Hepatocyte (in vitro differentiated cells): ENCODE data around the gene BICD1. TPM values are rescaled to one million over a fixed set of nuclear protein-coding genes. Genes with fewer than 3 reads are reported as not detected.

ENCODE experiments used
- DNase-seq: peaks from one replicate; pipeline ENCODE4 v3.0.0-alpha.2; 2016; ENCODE audit warnings: low spot score
- H2AFZ ChIP-seq: fragments of 200-600 bp; sonication (generic); 2 replicates; pipeline ENCODE4 v1.6.0; 2016; ENCODE audit warnings: antibody characterized with exemption, mild to moderate bottlenecking
- H3K27ac ChIP-seq: fragments of 200-600 bp; sonication (generic); 2 replicates; pipeline ENCODE4 v1.5.1; 2016; ENCODE audit warnings: mild to moderate bottlenecking
- H3K27me3 ChIP-seq: fragments of 200-600 bp; sonication (generic); 2 replicates; pipeline ENCODE4 v1.6.1; 2016
- H3K36me3 ChIP-seq: fragments of 200-600 bp; sonication (generic); replicated peaks from 2 replicates; pipeline ENCODE4 v1.5.1; 2016; ENCODE audit warnings: low read depth; ENCODE audit not compliant: insufficient read depth
- H3K4me1 ChIP-seq: fragments of 200-600 bp; sonication (generic); 2 replicates; pipeline ENCODE4 v1.5.1; 2016; ENCODE audit warnings: mild to moderate bottlenecking, moderate library complexity; ENCODE audit not compliant: insufficient read depth
- H3K4me2 ChIP-seq: fragments of 200-600 bp; sonication (generic); 2 replicates; pipeline ENCODE4 v1.6.0; 2016
- H3K4me3 ChIP-seq: fragments of 200-600 bp; sonication (generic); 2 replicates; pipeline ENCODE4 v1.5.1; 2016; ENCODE audit warnings: mild to moderate bottlenecking
- H3K79me2 ChIP-seq: fragments of 200-600 bp; sonication (generic); 2 replicates; pipeline ENCODE4 v1.6.0; 2017; ENCODE audit warnings: mild to moderate bottlenecking
- H3K9me2 ChIP-seq: fragments of 200-600 bp; sonication (generic); replicated peaks from 2 replicates; pipeline ENCODE4 v1.6.0; 2017; ENCODE audit warnings: mild to moderate bottlenecking; ENCODE audit not compliant: insufficient read depth
- H3K9me3 ChIP-seq: fragments of 200-600 bp; sonication (generic); 2 replicates; pipeline ENCODE4 v1.5.1; 2016; ENCODE audit warnings: low read depth, mild to moderate bottlenecking
- H4K20me1 ChIP-seq: fragments of 200-600 bp; sonication (generic); 2 replicates; pipeline ENCODE4 v1.6.0; 2016; ENCODE audit warnings: mild to moderate bottlenecking; ENCODE audit not compliant: insufficient read depth, poor library complexity, severe bottlenecking
- CTCF ChIP-seq: fragments of 200-600 bp; sonication (generic); IDR thresholded peaks from 2 replicates; pipeline ENCODE4 v1.5.1; 2016; ENCODE audit warnings: antibody characterized with exemption, mild to moderate bottlenecking; ENCODE audit not compliant: poor library complexity
- EZH2 ChIP-seq: fragments of 200-600 bp; sonication (generic); IDR thresholded peaks from 2 replicates; pipeline ENCODE4 v1.6.1; 2016; ENCODE audit warnings: antibody characterized with exemption, mild to moderate bottlenecking, borderline replicate concordance
- EZH2phosphoT487 ChIP-seq: fragments of 200-600 bp; sonication (generic); IDR thresholded peaks from one replicate; pipeline ENCODE4 v1.6.1; 2018; ENCODE audit warnings: antibody characterized with exemption, mild to moderate bottlenecking, low read depth, moderate library complexity; ENCODE audit not compliant: unreplicated experiment, severe bottlenecking
- WGBS: methylation state at CpG from one replicate; pipeline ENCODE4 v1.1.6; 2016; ENCODE audit warnings: low lambda C conversion rate; ENCODE audit errors: missing lambda C conversion rate; 5-methylcytosine and 5-hydroxymethylcytosine counted together
- polyA plus RNA-seq: library from polyadenylated mRNA; unstranded; fragments of >200 nt; fragmentation: Nextera tagmentation; extraction: Ambion mirVana; gene quantifications from 2 replicates; pipeline ENCODE4 v1.2.1, GENCODE V29; 2016
- total RNA-seq: library from RNA; depleted of rRNA; stranded (reverse); fragments of >200 nt; gene quantifications from 2 replicates; pipeline ENCODE4 v1.2.3, GENCODE V29; 2014

BICD1 gene
- total and polyA plus RNA-seq, 2 experiments from 2014 or later = 19.7 to 23.6 TPM

GRCh38 chr12:32360956-32361355 lies 254.3 kb downstream of the BICD1 start:
- Histone ChIP-seq H3K9me3 (no peaks in the 10 kb centered on the region), H3K4me1 (no peaks in the 10 kb centered on the region), H4K20me1 (no peaks in the 10 kb centered on the region), H3K9me2 (no peaks in the 10 kb centered on the region), H2AFZ (no peak overlapping the region), H3K27ac (no peak overlapping the region), H3K79me2 (no peaks in the 10 kb centered on the region), H3K36me3 (no peaks in the 10 kb centered on the region), H3K4me2 (no peak overlapping the region), H3K27me3 (no peaks in the 10 kb centered on the region), H3K4me3 (no peak overlapping the region)
- no peak for TF ChIP-seq EZH2
- TF ChIP-seq EZH2phosphoT487 = no peak
- no peak for TF ChIP-seq CTCF
- WGBS = 96% methylated on average over 6 of the region's 6 CpGs
- DNase-seq = no peak

- no peak for DNase-seq
- no peak for TF ChIP-seq EZH2
- TF ChIP-seq EZH2phosphoT487 = no peak
- TF ChIP-seq CTCF = no peak
- Histone ChIP-seq H3K27ac (no peak overlapping the region), H3K4me2 (no peak overlapping the region), H3K79me2 (no peaks in the 10 kb centered on the region), H3K4me1 (no peaks in the 10 kb centered on the region), H3K9me2 (no peaks in the 10 kb centered on the region), H3K4me3 (no peak overlapping the region), H4K20me1 (no peaks in the 10 kb centered on the region), H3K9me3 (no peaks in the 10 kb centered on the region), H2AFZ (no peak overlapping the region), H3K36me3 (no peaks in the 10 kb centered on the region), H3K27me3 (no peaks in the 10 kb centered on the region)
- 66% methylated on average over 3 of the region's 3 CpGs for WGBS
Measured at GRCh38 chr12:32362892-32363291, 256.2 kb downstream of the BICD1 start.

GRCh38 chr12:32365473-32366064 lies 258.9 kb downstream of the BICD1 start:
- Histone ChIP-seq H3K4me3 (no peak overlapping the region), H3K9me3 (no peaks in the 10 kb centered on the region), H3K27me3 (no peaks in the 10 kb centered on the region), H3K4me1 (no peaks in the 10 kb centered on the region), H3K9me2 (no peaks in the 10 kb centered on the region), H3K79me2 (no peaks in the 10 kb centered on the region), H3K4me2 (no peak overlapping the region), H3K36me3 (no peaks in the 10 kb centered on the region), H2AFZ (no peak overlapping the region), H4K20me1 (no peaks in the 10 kb centered on the region), H3K27ac (no peak overlapping the region)
- peak; percentile 78 for DNase-seq
- TF ChIP-seq CTCF (peak; percentile 90), EZH2 (no peak)
- WGBS = 56% methylated on average over 5 of the region's 5 CpGs
